ENCODE data around the gene KRT15. TPM values are rescaled to one million over a fixed set of nuclear protein-coding genes. Genes with fewer than 3 reads are reported as not detected.

KRT15 gene
- 3.3 to 5.3 TPM (median 4.1 TPM) in 5 replicates for total RNA-seq (2022; extraction: Qiagen RNA extraction; ENCODE audit: low read depth)

DNA sequence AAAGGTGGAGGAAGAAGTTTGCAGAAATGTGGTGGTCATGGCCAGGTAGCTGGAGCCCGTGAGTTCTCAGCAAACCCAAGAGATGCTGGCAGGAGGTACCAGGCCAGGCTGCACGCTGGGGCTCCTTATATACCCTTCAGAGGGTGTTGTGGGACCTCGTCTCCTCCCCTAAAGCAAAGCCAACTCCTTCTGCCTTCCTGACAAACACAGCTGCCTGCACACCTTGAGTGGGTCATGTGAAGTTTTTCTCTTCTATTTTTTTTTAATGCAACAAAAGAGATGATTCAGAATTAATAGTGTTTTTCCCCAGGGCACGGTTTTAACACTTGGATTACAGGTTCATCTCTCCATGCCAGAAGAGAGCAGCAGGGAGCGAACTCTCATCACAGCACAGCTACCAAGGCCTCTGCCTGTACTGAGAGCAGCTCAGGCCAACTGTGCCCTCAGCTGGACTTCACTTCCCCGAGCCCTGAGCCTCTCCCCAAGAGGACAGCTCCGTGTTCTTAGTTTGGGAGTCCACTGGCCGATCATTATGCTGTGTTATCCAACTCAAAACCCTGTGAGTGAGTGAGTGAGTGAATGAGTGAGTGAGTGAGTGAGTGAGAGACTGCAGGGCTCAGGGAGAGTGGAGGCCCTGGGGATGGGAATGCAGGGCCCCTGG, at the start of gene KRT15:
TSS of gene KRT15 (minus strand) at position 102 of the 661 bp plus-strand sequence. CDS start at position 39, 63 bp downstream.

DNA sequence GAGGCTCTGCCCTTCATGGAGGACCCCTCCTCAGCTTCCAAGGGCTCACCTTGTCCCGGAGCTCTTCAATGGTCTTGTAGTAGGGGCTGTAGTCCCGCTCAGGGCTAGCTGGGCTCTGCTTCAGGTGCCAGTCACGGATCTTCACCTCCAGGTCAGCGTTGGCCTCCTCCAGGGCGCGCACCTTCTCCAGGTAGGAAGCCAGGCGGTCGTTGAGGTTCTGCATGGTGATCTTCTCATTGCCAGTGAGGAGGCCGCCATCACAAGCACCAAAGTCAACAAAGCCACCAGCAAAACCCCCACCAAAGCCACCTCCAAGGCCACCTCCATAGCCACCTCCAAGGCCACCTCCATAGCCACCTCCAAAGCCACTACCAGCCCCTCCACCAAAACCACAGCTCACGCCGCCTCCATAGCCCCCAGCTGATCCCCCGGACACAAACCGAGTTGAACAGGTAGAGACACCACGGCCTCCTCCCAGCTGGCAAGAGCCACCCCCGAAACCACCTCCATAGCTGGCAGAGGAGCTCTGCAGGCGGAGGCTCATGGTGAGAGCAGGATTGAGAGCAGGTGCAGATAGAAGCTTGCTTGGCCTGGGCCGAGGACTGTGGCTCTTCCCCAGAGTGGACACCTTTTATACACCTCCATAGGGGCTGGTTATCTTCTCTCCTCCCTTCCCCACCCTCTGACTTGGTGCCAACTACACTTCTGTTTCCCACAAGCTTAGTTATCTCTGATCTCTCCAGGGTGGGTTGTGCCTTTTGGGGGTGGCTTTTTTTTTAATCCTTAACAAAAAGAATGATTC, 13.5 kb downstream of the KRT15 start, which contains the start of gene KRT13:
TSS of gene KRT13 (minus strand) at position 606 of the 802 bp plus-strand sequence. CDS start at position 544, 62 bp downstream.

DNA sequence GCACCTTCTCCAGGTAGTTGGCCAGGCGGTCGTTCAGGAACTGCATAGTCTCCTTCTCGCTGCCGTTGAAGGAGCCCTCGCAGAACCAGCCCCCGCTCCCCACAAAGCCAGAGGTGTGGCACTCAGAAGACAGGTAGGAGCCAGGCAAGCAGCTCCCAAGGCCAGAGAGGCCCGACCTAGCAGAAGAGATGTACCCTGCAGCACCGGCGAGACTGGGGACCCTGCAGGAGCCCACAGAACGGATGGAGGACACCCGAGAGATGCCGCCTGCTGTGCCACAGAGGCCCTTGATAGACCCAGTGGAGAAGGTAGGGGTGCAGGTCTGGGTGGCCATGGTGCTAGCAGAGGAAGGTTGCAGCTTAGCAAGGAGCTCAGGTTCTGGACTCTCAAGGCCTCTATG, 29.2 kb downstream of the KRT15 start, which contains the start of gene KRT36:
TSS of gene KRT36 (minus strand) at position 380 of the 400 bp plus-strand sequence. CDS start at position 334, 46 bp downstream.

DNA sequence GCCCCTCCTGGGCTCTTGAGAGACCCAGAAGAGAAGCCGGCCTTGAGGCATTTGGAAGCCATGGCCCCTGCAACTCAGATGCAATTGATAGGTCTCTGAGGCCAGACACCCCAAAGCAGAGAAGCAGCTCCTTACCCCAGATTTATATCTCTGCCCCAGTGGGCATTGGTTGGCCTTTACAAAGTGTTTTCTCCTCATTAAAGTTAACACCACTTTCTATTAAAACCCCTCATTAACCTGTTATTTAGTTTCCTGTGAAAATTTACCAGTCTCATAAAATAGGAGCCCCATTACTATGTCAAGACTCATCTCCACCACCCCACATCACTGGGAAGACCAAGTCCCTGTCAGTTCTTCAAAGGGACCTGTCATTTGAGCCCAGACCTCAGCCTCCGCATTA, 37.7 kb downstream of the KRT15 start, which contains the start of gene KRT35:
TSS of gene KRT35 (minus strand) at position 116 of the 400 bp plus-strand sequence. CDS start at position 62, 54 bp downstream.

DNA sequence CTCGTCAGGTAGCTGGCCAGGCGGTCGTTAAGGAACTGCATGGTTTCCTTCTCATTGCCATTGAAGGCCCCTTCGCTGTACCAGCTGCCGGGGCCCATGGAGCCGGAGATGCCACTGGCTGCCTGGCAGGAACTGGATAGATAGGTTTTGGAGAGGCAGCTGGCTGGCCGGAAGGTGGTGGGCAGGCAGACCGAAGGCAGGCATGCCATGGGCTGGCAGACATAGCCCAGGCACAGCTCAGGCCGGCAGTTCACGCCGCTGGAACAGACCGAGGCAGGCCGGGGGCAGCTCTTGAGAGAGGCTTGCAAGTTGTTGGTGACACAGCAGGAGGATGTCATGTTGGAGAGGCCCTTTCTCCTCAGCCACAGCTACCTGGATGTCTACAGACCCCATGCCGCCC, 51.7 kb downstream of the KRT15 start, which contains the start of gene KRT32:
TSS of gene KRT32 (minus strand) at position 399 of the 400 bp plus-strand sequence. CDS start at position 338, 61 bp downstream.

Other genes with a start within 250 kb of the KRT15 start
- gene KRTAP9-7, start 243.2 kb downstream of the KRT15 start, total RNA-seq (2022; extraction: Qiagen RNA extraction; ENCODE audit: low read depth): not detected in 5 replicates
- not detected in 5 replicates for gene KRTAP29-1, start 216.0 kb downstream of the KRT15 start, total RNA-seq (2022; extraction: Qiagen RNA extraction; ENCODE audit: low read depth)
- gene KRTAP16-1, start 209.6 kb downstream of the KRT15 start, total RNA-seq (2022; extraction: Qiagen RNA extraction; ENCODE audit: low read depth): not detected in 5 replicates
- not detected in 5 replicates for gene KRTAP17-1, start 203.2 kb downstream of the KRT15 start, total RNA-seq (2022; extraction: Qiagen RNA extraction; ENCODE audit: low read depth)
- not detected in 5 replicates for gene KRT33A, start 168.1 kb downstream of the KRT15 start, total RNA-seq (2022; extraction: Qiagen RNA extraction; ENCODE audit: low read depth)
- 0.06 to 0.16 TPM (median 0.15 TPM) in 3 of 5 replicates, not detected in the others for gene KRT33B, start 149.1 kb downstream of the KRT15 start, total RNA-seq (2022; extraction: Qiagen RNA extraction; ENCODE audit: low read depth)
- 0.25 to 0.43 TPM (median 0.30 TPM) in 5 replicates for gene KRT34, start 136.6 kb downstream of the KRT15 start, total RNA-seq (2022; extraction: Qiagen RNA extraction; ENCODE audit: low read depth)
- not detected in 5 replicates for gene KRT31, start 121.3 kb downstream of the KRT15 start, total RNA-seq (2022; extraction: Qiagen RNA extraction; ENCODE audit: low read depth)
- not detected in 5 replicates for gene KRT37, start 94.3 kb downstream of the KRT15 start, total RNA-seq (2022; extraction: Qiagen RNA extraction; ENCODE audit: low read depth)
- gene KRT38, start 77.9 kb downstream of the KRT15 start, total RNA-seq (2022; extraction: Qiagen RNA extraction; ENCODE audit: low read depth): not detected in 5 replicates
- gene KRT32, start 51.5 kb downstream of the KRT15 start, total RNA-seq (2022; extraction: Qiagen RNA extraction; ENCODE audit: low read depth): not detected in 5 replicates
- gene KRT35, start 37.7 kb downstream of the KRT15 start, total RNA-seq (2022; extraction: Qiagen RNA extraction; ENCODE audit: low read depth): not detected in 5 replicates
- gene KRT36, start 29.0 kb downstream of the KRT15 start, total RNA-seq (2022; extraction: Qiagen RNA extraction; ENCODE audit: low read depth): not detected in 5 replicates
- 0.18 to 0.48 TPM (median 0.23 TPM) in 5 replicates for gene KRT13, start 13.3 kb downstream of the KRT15 start, total RNA-seq (2022; extraction: Qiagen RNA extraction; ENCODE audit: low read depth)
- 41.7 to 61.8 TPM (median 53.4 TPM) in 5 replicates for gene KRT19, start 9.4 kb upstream of the KRT15 start, total RNA-seq (2022; extraction: Qiagen RNA extraction; ENCODE audit: low read depth)
- not detected in 5 replicates for gene KRT9, start 53.2 kb upstream of the KRT15 start, total RNA-seq (2022; extraction: Qiagen RNA extraction; ENCODE audit: low read depth)
- gene KRT14, start 68.0 kb upstream of the KRT15 start, total RNA-seq (2022; extraction: Qiagen RNA extraction; ENCODE audit: low read depth): 0.09 TPM in 1 of 5 replicates, not detected in the others
- gene KRT16, start 93.9 kb upstream of the KRT15 start, total RNA-seq (2022; extraction: Qiagen RNA extraction; ENCODE audit: low read depth): 0.27 to 1.1 TPM (median 0.66 TPM) in 5 replicates
- 0.54 to 0.96 TPM (median 0.90 TPM) in 5 replicates for gene KRT17, start 105.7 kb upstream of the KRT15 start, total RNA-seq (2022; extraction: Qiagen RNA extraction; ENCODE audit: low read depth)
- 1,281 to 1,716 TPM (median 1,378 TPM) in 5 replicates for gene EIF1, start 170.0 kb upstream of the KRT15 start, total RNA-seq (2022; extraction: Qiagen RNA extraction; ENCODE audit: low read depth)
- 0.57 TPM in 1 of 5 replicates, not detected in the others for gene GAST, start 193.4 kb upstream of the KRT15 start, total RNA-seq (2022; extraction: Qiagen RNA extraction; ENCODE audit: low read depth)
- gene HAP1, start 215.8 kb upstream of the KRT15 start, total RNA-seq (2022; extraction: Qiagen RNA extraction; ENCODE audit: low read depth): 0.69 to 2.9 TPM (median 1.5 TPM) in 5 replicates